ENCODE results near the gene COL20A1. TPM values are rescaled to one million over a fixed set of nuclear protein-coding genes. Genes with fewer than 3 reads are reported as not detected.
A peak's percentile ranks its signal among the peaks of the same experiment; 100 is the strongest.

Gene COL20A1
- polyA plus RNA-seq, 2 of the 4 experiments (the other 2 are of a cell fraction): 0.21 to 0.93 TPM

- FAIRE-seq (no peak), DNase-seq (ENCODE audit: low read depth in 1 of 2, low spot score in 1 of 2) (no peak), ATAC-seq (peak in 1 of 2 experiments; percentile 4; a peak in 3 of 6 replicates)
- no peak overlapping the region for H3K27ac ChIP-seq
- peaks cover 21% of the 10 kb centered on the region; the same call in 2 of the 3 replicates for H3K4me1 ChIP-seq
- POLR2A ChIA-PET: no interaction called here
- 42% methylated on average over 17 of the region's 17 CpGs for WGBS (ENCODE audit: missing lambda C conversion rate)
- no peak overlapping the region for H3K4me3 ChIP-seq
- TF ChIP-seq CTCF (IDR thresholded peaks at IDR 0.05) (peak; percentile 21; the same call in 2 of the 3 replicates), SMC3 (IDR thresholded peaks at IDR 0.05) (no peak), ZSCAN20 (CRISPR knock-in tag; IDR thresholded peaks at IDR 0.05) (no peak), RAD21 (conservative IDR thresholded peaks at IDR 0.05 in 1 of 2, IDR thresholded peaks at IDR 0.05 in 1 of 2) (0 out of 5 replicates have a peak, but pooled peaks of 1 of the 2 experiments have one; percentile 11)
- no peak overlapping the region for H3K4me2 ChIP-seq
- no peaks in the 10 kb centered on the region for H3K9me3 ChIP-seq
- CTCF ChIA-PET: interaction anchor here (1.3 to 30.4 kb wide), 5 partner anchors 14 to 679 kb away, joined by 4 to 401 read pairs (median 7); no protein-coding TSS in a partner anchor
Observed at GRCh38 chr20:63295422-63295821, 2.4 kb downstream of the COL20A1 start.

- Histone ChIP-seq H3K9me3 (peaks cover 2% of the 10 kb centered on the region; the same call in 1 of the 3 replicates), H3K4me1 (peaks cover 17% of the 10 kb centered on the region; the same call in 2 of the 3 replicates), H3K4me2 (no peak overlapping the region), H3K4me3 (no peak overlapping the region), H3K27ac (no peak overlapping the region)
- FAIRE-seq (no peak), ATAC-seq (no peak; a peak in 1 of 6 replicates), DNase-seq (ENCODE audit: low read depth in 1 of 2, low spot score in 1 of 2) (no peak)
- ChIA-PET POLR2A (no interaction called here), CTCF (interaction anchor here (0.6 to 30.4 kb wide), 7 partner anchors 13 to 678 kb away, joined by 3 to 401 read pairs (median 4); no protein-coding TSS in a partner anchor)
- no peak for TF ChIP-seq NFE2L2 (conservative IDR thresholded peaks at IDR 0.05; ENCODE audit: low read length)
- no peak for TF ChIP-seq TP53 (CRISPR knock-in tag; IDR thresholded peaks at IDR 0.05)
- TF ChIP-seq EHMT2 (IDR thresholded peaks at IDR 0.05; ENCODE audit: low read depth): no peak
- no peak for TF ChIP-seq POLR2AphosphoS2 (conservative IDR thresholded peaks at IDR 0.05; ENCODE audit: low read length)
- no peak for TF ChIP-seq RAD21 (conservative IDR thresholded peaks at IDR 0.05 in 1 of 2, IDR thresholded peaks at IDR 0.05 in 1 of 2)
- no peak for TF ChIP-seq HEYL (CRISPR knock-in tag; IDR thresholded peaks at IDR 0.05)
- no peak for TF ChIP-seq KDM1A (IDR thresholded peaks at IDR 0.05; ENCODE audit: low read depth)
- TF ChIP-seq MAZ (IDR thresholded peaks at IDR 0.05; ENCODE audit: borderline replicate concordance, low read depth, low read length): no peak
- no peak for TF ChIP-seq SREBF2 (IDR thresholded peaks at IDR 0.05)
- no peak for TF ChIP-seq HOXB5 (CRISPR knock-in tag; IDR thresholded peaks at IDR 0.05)
- no peak for TF ChIP-seq RNF2 (IDR thresholded peaks at IDR 0.05; ENCODE audit: borderline replicate concordance, low read depth)
- no peak for TF ChIP-seq JUN (IDR thresholded peaks at IDR 0.05)
- no peak for TF ChIP-seq KDM5A (IDR thresholded peaks at IDR 0.05)
- 69% methylated on average over 18 of the region's 20 CpGs for WGBS (ENCODE audit: missing lambda C conversion rate)
Observed at GRCh38 chr20:63295846-63296245, 2.9 kb downstream of the COL20A1 start.

- DNase-seq (ENCODE audit: low read depth in 1 of 2, low spot score in 1 of 2) (no peak), FAIRE-seq (no peak), ATAC-seq (peak in 1 of 2 experiments; percentile 9; a peak in 1 of 6 replicates)
- Histone ChIP-seq H3K4me2 (no peak overlapping the region), H3K27ac (no peak overlapping the region), H3K4me3 (no peak overlapping the region), H3K4me1 (peaks cover 14% of the 10 kb centered on the region; the same call in 2 of the 3 replicates), H3K9me3 (peaks cover 10% of the 10 kb centered on the region; the same call in 2 of the 3 replicates)
- ChIA-PET CTCF (interaction anchor here (0.6 to 30.4 kb wide), 9 partner anchors 13 to 929 kb away, joined by 3 to 401 read pairs (median 3); partner anchors contain the start of gene LAMA5), POLR2A (interaction anchor here (0.6 kb wide), 1 partner anchor 12 kb away, joined by 5 read pairs; no protein-coding TSS in a partner anchor)
- TF ChIP-seq REST (IDR thresholded peaks at IDR 0.05) (no peak), KDM1A (IDR thresholded peaks at IDR 0.05; ENCODE audit: low read depth) (no peak), HOXB5 (CRISPR knock-in tag; IDR thresholded peaks at IDR 0.05) (no peak), NFE2L2 (conservative IDR thresholded peaks at IDR 0.05; ENCODE audit: low read length) (no peak), MYC (IDR thresholded peaks at IDR 0.05; ENCODE audit: borderline replicate concordance, low read length) (no peak), RNF2 (IDR thresholded peaks at IDR 0.05; ENCODE audit: borderline replicate concordance, low read depth) (no peak), KDM5A (IDR thresholded peaks at IDR 0.05) (no peak), JUNB (IDR thresholded peaks at IDR 0.05) (no peak), ZFP36 (IDR thresholded peaks at IDR 0.05; ENCODE audit: borderline replicate concordance, partially characterized antibody) (no peak), ZNF302 (CRISPR knock-in tag; IDR thresholded peaks at IDR 0.05) (no peak), FOXS1 (CRISPR knock-in tag; IDR thresholded peaks at IDR 0.05) (no peak), NR3C1 (IDR thresholded peaks at IDR 0.05) (no peak), EHF (CRISPR knock-in tag; IDR thresholded peaks at IDR 0.05) (no peak), PHF8 (IDR thresholded peaks at IDR 0.05; ENCODE audit: borderline replicate concordance, low read depth) (no peak)
- 29% methylated on average over 5 of the region's 18 CpGs for WGBS (ENCODE audit: missing lambda C conversion rate)
Observed at GRCh38 chr20:63296531-63297299, 3.7 kb downstream of the COL20A1 start.

Measured in A549 (cell line).